SU-DHL-6 (cell line): ENCODE measurements around the gene RAB10.

ENCODE experiments used
- H2AFZ ChIP-seq: fragments of 200-600 bp; sonication (generic); 2 replicates; pipeline ENCODE4 v1.6.1; 2014; ENCODE audit warnings: low read depth, mild to moderate bottlenecking, moderate library complexity, mixed read lengths, antibody characterized with exemption, low read length; ENCODE audit not compliant: severe bottlenecking
- H3F3A ChIP-seq: fragments of 200-600 bp; shearing (Covaris generic); 2 replicates; pipeline ENCODE4 v1.6.0; 2016; ENCODE audit warnings: antibody characterized with exemption, mild to moderate bottlenecking; ENCODE audit not compliant: insufficient read depth
- H3K27ac ChIP-seq: fragments of 200-600 bp; sonication (generic); 2 replicates; pipeline ENCODE4 v1.5.1; 2016; ENCODE audit warnings: low read depth, mild to moderate bottlenecking, low read length, moderate library complexity, mixed read lengths
- H3K27me3 ChIP-seq: fragments of 200-600 bp; sonication (generic), shearing (Covaris generic); 2 replicates; pipeline ENCODE4 v1.6.0; 2014; ENCODE audit warnings: mild to moderate bottlenecking, low read length
- H3K36me3 ChIP-seq: fragments of 200-600 bp; sonication (generic); 2 replicates; pipeline ENCODE4 v1.6.1; 2014; ENCODE audit warnings: mild to moderate bottlenecking, low read length, mixed read lengths
- H3K4me2 ChIP-seq: fragments of 300-600, 200-600 bp; shearing (Covaris generic), sonication (generic); 2 replicates; pipeline ENCODE4 v1.6.0; 2014; ENCODE audit warnings: low read length, low read depth, mild to moderate bottlenecking; ENCODE audit not compliant: poor library complexity, severe bottlenecking
- H3K4me3 ChIP-seq: fragments of 200-600 bp; sonication (generic); 2 replicates; pipeline ENCODE4 v1.5.1; 2014; ENCODE audit warnings: antibody characterized with exemption, low read length, mild to moderate bottlenecking, mixed read lengths; ENCODE audit not compliant: insufficient read depth, poor library complexity, severe bottlenecking
- H3K79me2 ChIP-seq: fragments of 200-600 bp; sonication (generic); 2 replicates; pipeline ENCODE4 v1.6.1; 2014; ENCODE audit warnings: mild to moderate bottlenecking, low read length, moderate library complexity; ENCODE audit not compliant: insufficient read depth
- H3K9ac ChIP-seq: fragments of 200-600 bp; sonication (generic); 2 replicates; pipeline ENCODE4 v1.7.0; 2014; ENCODE audit warnings: mild to moderate bottlenecking, low read length
- H3K9me2 ChIP-seq: fragments of 200-600 bp; sonication (generic); replicated peaks from 2 replicates; pipeline ENCODE4 v1.6.1; 2014; ENCODE audit warnings: low read length; ENCODE audit not compliant: insufficient read depth
- H3K9me3 ChIP-seq: fragments of 200-600 bp; sonication (generic); 2 replicates; pipeline ENCODE4 v1.6.1; 2014; ENCODE audit warnings: low read length, mixed read lengths; ENCODE audit not compliant: insufficient read depth
- H4K20me1 ChIP-seq: fragments of 200-600 bp; sonication (generic); 2 replicates; pipeline ENCODE4 v1.6.1; 2014; ENCODE audit warnings: low read depth, mild to moderate bottlenecking, antibody characterized with exemption, low read length, moderate library complexity, mixed read lengths
- EZH2phosphoT487 ChIP-seq: fragments of 200-600 bp; sonication (generic), shearing (Covaris generic); conservative IDR thresholded peaks from 2 replicates; pipeline ENCODE4 v1.6.1; 2018; ENCODE audit warnings: mild to moderate bottlenecking, antibody characterized with exemption, low read length, moderate library complexity, mixed read lengths
- TF ChIP-seq, protein P1 (sequence below): fragments of 200-600 bp; sonication (generic); IDR thresholded peaks from one replicate; pipeline ENCODE4 v1.5.1; 2017; ENCODE audit warnings: antibody characterized with exemption, mild to moderate bottlenecking, low read length, moderate library complexity; ENCODE audit not compliant: insufficient read depth, poor library complexity, severe bottlenecking

RAB10 gene

DNA sequence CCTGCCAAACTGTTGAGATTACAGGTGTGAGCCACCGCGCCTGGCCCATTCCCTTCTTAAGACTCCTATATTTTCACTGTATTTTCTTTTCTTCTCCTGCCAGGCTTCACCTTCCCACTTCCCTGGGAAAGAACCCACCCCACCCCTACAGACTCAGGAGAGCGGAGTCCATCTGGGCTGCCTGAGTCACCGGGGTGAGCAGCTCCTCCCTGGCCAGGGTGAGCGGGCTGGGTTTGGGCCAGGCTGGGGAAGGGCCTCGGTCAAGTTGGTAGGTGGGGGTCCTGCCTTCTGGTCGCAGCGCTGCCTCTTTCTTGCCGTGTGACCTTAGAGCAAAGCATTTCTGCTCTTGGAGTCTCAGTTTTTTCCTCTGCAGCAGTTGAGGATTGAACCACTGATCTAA lies 136.9 kb downstream of the RAB10 start:
- Histone ChIP-seq H3F3A (no peaks in the 10 kb centered on the region), H3K9me2 (no peaks in the 10 kb centered on the region), H3K4me3 (no peak overlapping the region), H3K9ac (no peak overlapping the region), H3K36me3 (no peaks in the 10 kb centered on the region), H3K4me2 (no peak overlapping the region), H3K27me3 (no peaks in the 10 kb centered on the region), H2AFZ (no peak overlapping the region), H3K27ac (no peak overlapping the region), H3K79me2 (no peaks in the 10 kb centered on the region), H3K9me3 (no peaks in the 10 kb centered on the region), H4K20me1 (no peaks in the 10 kb centered on the region)
- no peak for TF ChIP-seq EZH2phosphoT487
- TF ChIP-seq, protein P1, sequence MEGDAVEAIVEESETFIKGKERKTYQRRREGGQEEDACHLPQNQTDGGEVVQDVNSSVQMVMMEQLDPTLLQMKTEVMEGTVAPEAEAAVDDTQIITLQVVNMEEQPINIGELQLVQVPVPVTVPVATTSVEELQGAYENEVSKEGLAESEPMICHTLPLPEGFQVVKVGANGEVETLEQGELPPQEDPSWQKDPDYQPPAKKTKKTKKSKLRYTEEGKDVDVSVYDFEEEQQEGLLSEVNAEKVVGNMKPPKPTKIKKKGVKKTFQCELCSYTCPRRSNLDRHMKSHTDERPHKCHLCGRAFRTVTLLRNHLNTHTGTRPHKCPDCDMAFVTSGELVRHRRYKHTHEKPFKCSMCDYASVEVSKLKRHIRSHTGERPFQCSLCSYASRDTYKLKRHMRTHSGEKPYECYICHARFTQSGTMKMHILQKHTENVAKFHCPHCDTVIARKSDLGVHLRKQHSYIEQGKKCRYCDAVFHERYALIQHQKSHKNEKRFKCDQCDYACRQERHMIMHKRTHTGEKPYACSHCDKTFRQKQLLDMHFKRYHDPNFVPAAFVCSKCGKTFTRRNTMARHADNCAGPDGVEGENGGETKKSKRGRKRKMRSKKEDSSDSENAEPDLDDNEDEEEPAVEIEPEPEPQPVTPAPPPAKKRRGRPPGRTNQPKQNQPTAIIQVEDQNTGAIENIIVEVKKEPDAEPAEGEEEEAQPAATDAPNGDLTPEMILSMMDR: no peak

DNA sequence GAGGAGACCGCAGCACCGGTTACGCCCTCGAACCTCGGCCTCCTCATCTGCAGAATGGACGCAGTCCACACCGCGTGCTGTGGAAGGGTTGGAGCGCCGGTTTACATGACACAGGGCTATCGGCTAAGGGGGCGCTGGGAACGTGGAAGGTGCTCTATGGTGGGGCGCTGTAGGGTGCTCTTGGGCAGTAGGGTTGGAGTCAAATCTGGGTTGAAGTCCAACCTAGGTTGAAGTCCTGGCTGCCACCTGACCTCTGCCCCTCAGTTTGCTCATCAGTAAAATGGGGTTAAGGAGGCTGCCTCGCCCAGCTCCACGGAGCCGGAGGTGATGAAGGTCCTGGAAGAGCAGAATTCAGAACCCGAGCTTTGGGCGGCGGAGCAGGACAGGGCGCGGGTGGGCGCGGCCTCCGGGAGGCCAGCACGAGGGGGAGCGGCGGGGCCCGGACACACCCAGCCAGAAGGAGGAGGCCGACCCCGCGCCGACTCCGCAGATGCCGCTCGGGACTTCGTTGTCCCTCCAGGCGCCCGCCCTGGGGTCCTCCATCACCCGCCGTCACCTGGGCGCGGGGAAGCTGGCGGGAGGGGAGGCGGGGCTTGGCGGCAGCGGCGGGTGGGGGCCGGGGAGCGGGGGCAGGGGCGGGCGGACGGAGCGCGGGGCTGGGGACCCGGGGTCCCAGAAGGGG lies 138.4 kb downstream of the RAB10 start:
- Histone ChIP-seq H3K79me2 (no peaks in the 10 kb centered on the region), H3K4me3 (no peak overlapping the region), H3K4me2 (peak overlapping the region; percentile 31), H3K9ac (no peak overlapping the region), H3F3A (no peaks in the 10 kb centered on the region), H2AFZ (no peak overlapping the region), H3K36me3 (no peaks in the 10 kb centered on the region), H4K20me1 (no peaks in the 10 kb centered on the region), H3K27me3 (no peaks in the 10 kb centered on the region), H3K27ac (no peak overlapping the region), H3K9me2 (no peaks in the 10 kb centered on the region), H3K9me3 (no peaks in the 10 kb centered on the region)
- no peak for TF ChIP-seq EZH2phosphoT487
- TF ChIP-seq, protein P1: no peak

DNA sequence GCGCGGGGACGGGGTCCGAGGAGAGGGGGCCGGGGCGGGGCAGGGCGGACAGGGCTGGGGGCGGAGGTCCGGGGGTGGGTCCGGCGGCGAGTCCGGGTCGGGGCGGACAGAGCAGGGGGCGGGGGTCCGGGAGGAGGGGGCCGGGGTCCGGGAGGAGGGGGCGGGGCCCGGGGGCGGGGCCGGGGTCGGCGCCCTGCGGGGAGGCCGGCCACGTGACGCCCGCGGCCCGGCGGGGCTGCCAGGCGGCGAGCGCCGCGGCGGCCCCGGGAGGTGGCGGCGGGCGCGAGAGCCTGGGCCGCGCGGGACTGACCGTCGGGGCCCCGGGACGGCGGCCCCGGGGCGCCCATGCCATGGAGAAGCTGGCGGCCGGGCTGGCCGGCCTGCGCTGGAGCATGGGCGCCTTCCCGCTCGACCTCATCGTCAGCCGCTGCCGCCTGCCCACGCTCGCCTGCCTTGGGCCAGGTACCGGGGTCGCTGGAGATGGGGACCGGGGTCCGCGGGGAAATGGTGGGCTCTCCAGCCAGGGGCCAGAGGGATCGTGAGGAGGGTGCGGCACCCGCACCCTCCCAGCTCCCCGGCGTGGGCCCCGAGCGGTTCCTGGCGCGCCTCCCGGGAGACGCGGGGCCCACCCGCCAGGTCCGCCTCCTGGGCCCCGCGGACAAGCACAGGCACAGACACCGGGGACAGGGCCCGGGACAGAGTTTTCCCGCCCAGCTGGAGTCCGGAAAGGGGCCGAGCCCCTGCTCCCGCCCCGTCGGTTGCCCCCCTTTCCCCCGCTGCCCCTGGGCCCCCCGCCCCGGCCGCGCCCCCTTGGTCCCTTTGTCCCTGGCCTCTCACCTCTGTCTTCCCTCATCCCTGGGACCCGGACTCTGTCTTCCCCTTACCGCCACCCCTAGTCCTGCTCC lies 139.2 kb downstream of the RAB10 start, which contains the start of gene GAREM2:
Gene GAREM2, plus strand, starts transcription at position 218 of the 905 bp plus-strand sequence. Its CDS starts 133 bp downstream, at position 351.
- no peak within 1 kb of the TSS for H3K9ac ChIP-seq

More for the DNA sequence above, 139.2 kb downstream of the RAB10 start, which contains the start of gene GAREM2:
- Histone ChIP-seq H2AFZ (no peak within 1 kb of the TSS), H3K79me2 (no peaks in the 10 kb centered on the region), H4K20me1 (no peaks in the 10 kb centered on the region), H3K27me3 (no peaks in the 10 kb centered on the region), H3K9me2 (no peaks in the 10 kb centered on the region), H3K36me3 (no peaks in the 10 kb centered on the region), H3K27ac (no peak within 1 kb of the TSS), H3K9me3 (no peaks in the 10 kb centered on the region), H3K4me2 (peak within 1 kb of the TSS; percentile 35), H3K4me3 (no peak within 1 kb of the TSS), H3F3A (no peaks in the 10 kb centered on the region)
- TF ChIP-seq, protein P1: no peak
- no peak for TF ChIP-seq EZH2phosphoT487
